GM23338 (cell line): Measurements from ENCODE around the gene MRPL34. TPM values are rescaled to one million over a fixed set of nuclear protein-coding genes. Genes with fewer than 3 reads are reported as not detected.

Source experiments
- ATAC-seq: fragments of 200-7000 bp; cut with Tn5 transposase; 3 replicates; pipeline ENCODE4 v1.9.1; 2020
- DNase-seq: peaks from one replicate; pipeline ENCODE4 v3.0.0-alpha.2; 2015; ENCODE audit warnings: low spot score
- H2AFZ ChIP-seq: fragments of 200-600 bp; sonication (generic); 2 replicates; pipeline ENCODE4 v1.8.0; 2016; ENCODE audit warnings: antibody characterized with exemption, mild to moderate bottlenecking, moderate library complexity
- H3F3A ChIP-seq: fragments of 200-600 bp; sonication (generic); replicated peaks from 2 replicates; pipeline ENCODE4 v1.8.0; 2017; ENCODE audit warnings: antibody characterized with exemption, mixed run types, low read depth
- H3K27ac ChIP-seq: fragments of 200-600 bp; sonication (generic); 2 replicates; pipeline ENCODE4 v1.6.1; 2016; ENCODE audit warnings: low read depth
- H3K27me3 ChIP-seq: fragments of 200-600 bp; sonication (generic); 2 replicates; pipeline ENCODE4 v1.8.0; 2016; ENCODE audit warnings: mild to moderate bottlenecking, mixed run types, moderate library complexity; ENCODE audit not compliant: insufficient read depth
- H3K36me3 ChIP-seq: fragments of 200-600 bp; sonication (generic); 2 replicates; pipeline ENCODE4 v1.8.0; 2016; ENCODE audit warnings: mild to moderate bottlenecking; ENCODE audit not compliant: insufficient read depth
- H3K4me1 ChIP-seq: fragments of 200-600 bp; sonication (generic); 2 replicates; pipeline ENCODE4 v1.8.0; 2016; ENCODE audit warnings: mild to moderate bottlenecking, moderate library complexity; ENCODE audit not compliant: insufficient read depth
- H3K4me2 ChIP-seq: fragments of 200-600 bp; sonication (generic); 2 replicates; pipeline ENCODE4 v1.7.1; 2017; ENCODE audit warnings: mixed run types
- H3K4me3 ChIP-seq: fragments of 200-600 bp; sonication (generic); 2 replicates; pipeline ENCODE4 v1.6.1; 2016; ENCODE audit warnings: mixed run types
- H3K79me2 ChIP-seq: fragments of 200-600 bp; sonication (generic); replicated peaks from 2 replicates; pipeline ENCODE4 v1.8.0; 2017; ENCODE audit warnings: mild to moderate bottlenecking; ENCODE audit not compliant: insufficient read depth
- H3K9me2 ChIP-seq: fragments of 200-600 bp; sonication (generic); 2 replicates; pipeline ENCODE4 v1.8.0; 2017; ENCODE audit not compliant: insufficient read depth
- H4K20me1 ChIP-seq: fragments of 200-600 bp; sonication (generic); replicated peaks from 2 replicates; pipeline ENCODE4 v1.8.0; 2017; ENCODE audit warnings: mild to moderate bottlenecking; ENCODE audit not compliant: insufficient read depth
- H3K27ac Mint-ChIP-seq: 2 replicates; pipeline ENCODE4 v1.8.0; 2020; ENCODE audit warnings: inconsistent platforms, mild to moderate bottlenecking, moderate library complexity, mixed read lengths
- H3K27me3 Mint-ChIP-seq: 3 replicates; pipeline ENCODE4 v1.8.0; 2022; ENCODE audit warnings: low read depth, mild to moderate bottlenecking, moderate library complexity, mixed read lengths, inconsistent platforms; ENCODE audit not compliant: insufficient read depth, poor library complexity
- H3K36me3 Mint-ChIP-seq: 3 replicates; pipeline ENCODE4 v1.8.0; 2021; ENCODE audit warnings: low read depth, mild to moderate bottlenecking, inconsistent platforms, moderate library complexity, mixed read lengths
- H3K4me1 Mint-ChIP-seq: 3 replicates; pipeline ENCODE4 v1.8.0; 2020; ENCODE audit warnings: mild to moderate bottlenecking, inconsistent platforms, mixed read lengths
- H3K4me3 Mint-ChIP-seq: 3 replicates; pipeline ENCODE4 v1.8.0; 2021; ENCODE audit warnings: moderate library complexity, mild to moderate bottlenecking, inconsistent platforms, mixed read lengths
- H3K9me3 Mint-ChIP-seq: 3 replicates; pipeline ENCODE4 v1.8.0; 2020; ENCODE audit warnings: moderate library complexity, mild to moderate bottlenecking, inconsistent platforms, mixed read lengths
- CREB1 ChIP-seq: fragments of 250-450 bp; sonication (Bioruptor Pico); IDR thresholded peaks from 2 replicates; pipeline ENCODE4 v1.5.0; 2020; ENCODE audit warnings: low read depth, mild to moderate bottlenecking, moderate library complexity
- CTCF ChIP-seq, 2 experiments: fragments of 200-600 bp in 1 of 2; sonication (generic) in 1 of 2; conservative IDR thresholded peaks; 2 replicates each; pipeline versions ENCODE4 v1.5.1 to v1.6.1; 2016 to 2017; ENCODE audit warnings: antibody characterized with exemption in 2 of 2, low read depth in 2 of 2, mild to moderate bottlenecking in 2 of 2, moderate library complexity in 1 of 2
- ETS1 ChIP-seq: IDR thresholded peaks from 2 replicates; pipeline ENCODE4 v1.6.1; 2016; ENCODE audit warnings: antibody characterized with exemption
- EZH2 ChIP-seq: fragments of 200-600 bp; sonication (generic); IDR thresholded peaks from one replicate; pipeline ENCODE4 v1.8.0; 2017; ENCODE audit warnings: antibody characterized with exemption, mild to moderate bottlenecking, low read depth; ENCODE audit not compliant: unreplicated experiment
- EZH2phosphoT487 ChIP-seq: fragments of 200-600 bp; sonication (generic); IDR thresholded peaks from one replicate; pipeline ENCODE4 v1.8.1; 2018; ENCODE audit warnings: antibody characterized with exemption; ENCODE audit not compliant: unreplicated experiment
- JUNB ChIP-seq: IDR thresholded peaks from one replicate; pipeline ENCODE4 v1.6.1; 2016; ENCODE audit warnings: antibody characterized with exemption; ENCODE audit not compliant: unreplicated experiment
- NANOG ChIP-seq: IDR thresholded peaks from 2 replicates; pipeline ENCODE4 v1.6.1; 2016; ENCODE audit warnings: antibody characterized with exemption, borderline replicate concordance
- POLR2AphosphoS5 ChIP-seq: IDR thresholded peaks from 2 replicates; pipeline ENCODE4 v1.6.1; 2016; ENCODE audit warnings: antibody characterized with exemption, low read depth
- STAT1 ChIP-seq: IDR thresholded peaks from one replicate; pipeline ENCODE4 v1.6.1; 2016; ENCODE audit warnings: antibody characterized with exemption; ENCODE audit not compliant: unreplicated experiment
- ZNF114 ChIP-seq: fragments of 250-450 bp; sonication (Bioruptor Pico); IDR thresholded peaks from 2 replicates; pipeline ENCODE4 v1.5.0; 2020; ENCODE audit warnings: mild to moderate bottlenecking, moderate library complexity
- ZNF331 ChIP-seq: fragments of 250-450 bp; sonication (Bioruptor Pico); IDR thresholded peaks from 2 replicates; pipeline ENCODE4 v1.5.0; 2020; ENCODE audit warnings: low read depth, mild to moderate bottlenecking, moderate library complexity
- ZNF462 ChIP-seq: fragments of 250-450 bp; sonication (Bioruptor Pico); IDR thresholded peaks from 2 replicates; pipeline ENCODE4 v1.5.0; 2020; ENCODE audit warnings: mild to moderate bottlenecking, moderate library complexity
- polyA plus RNA-seq: library from polyadenylated mRNA; unstranded; fragments of >200 nt; fragmentation: Nextera tagmentation; extraction: Ambion mirVana; gene quantifications from 2 replicates; pipeline ENCODE4 v1.2.1, GENCODE V29; 2016
- total RNA-seq: library from RNA; depleted of rRNA; stranded (reverse); fragments of >200 nt; shearing (Covaris generic); gene quantifications from 2 replicates; pipeline ENCODE4 v1.2.3, GENCODE V29; 2014
- TF ChIP-seq, protein P1 (sequence below): IDR thresholded peaks from one replicate; pipeline ENCODE4 v1.6.1; 2018; ENCODE audit warnings: antibody characterized with exemption; ENCODE audit not compliant: unreplicated experiment

MRPL34 gene
- total and polyA plus RNA-seq, 2 experiments from 2014 or later: 59.9 to 266 TPM

DNA sequence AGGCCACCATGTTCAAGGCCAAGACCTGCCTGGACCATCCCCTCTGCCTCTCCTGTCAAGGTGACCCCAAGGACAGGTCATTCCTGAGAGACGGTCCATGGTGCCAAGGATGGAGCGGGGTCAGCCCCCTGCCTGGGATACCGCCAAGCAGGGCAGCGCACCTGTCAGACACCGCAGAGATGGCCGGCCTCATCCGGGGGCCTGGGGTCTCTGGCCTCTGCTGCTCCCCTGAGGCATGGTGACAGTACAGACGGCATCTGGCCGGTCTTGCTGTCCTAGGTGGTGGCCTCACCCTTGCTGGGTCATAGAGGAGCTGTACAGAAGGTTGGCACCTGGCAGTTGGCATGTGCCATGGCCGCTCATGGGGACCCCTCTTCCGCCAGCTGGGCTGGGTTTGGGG, 14.8 kb downstream of the MRPL34 start:
- no peak for ATAC-seq
- DNase-seq: no peak
- H3K9me2 ChIP-seq: no peaks in the 10 kb centered on the region

More for the DNA sequence above, 14.8 kb downstream of the MRPL34 start:
- Histone ChIP-seq H3K4me3 (no peak overlapping the region), H2AFZ (no peak overlapping the region), H3K4me1 (peaks cover 9% of the 10 kb centered on the region; the same call in 1 of the 2 replicates), H4K20me1 (no peaks in the 10 kb centered on the region; the same call in 1 of the 2 replicates), H3K79me2 (no peaks in the 10 kb centered on the region), H3K4me2 (no peak overlapping the region), H3K36me3 (peaks cover 9% of the 10 kb centered on the region; the same call in 1 of the 2 replicates), H3K27ac (no peak overlapping the region), H3F3A (peaks cover 7% of the 10 kb centered on the region; the same call in 1 of the 2 replicates), H3K27me3 (no peaks in the 10 kb centered on the region)
- Mint-ChIP-seq H3K27me3 (peaks cover 20% of the 10 kb centered on the region), H3K27ac (no peak overlapping the region), H3K4me1 (peaks cover 11% of the 10 kb centered on the region; the same call in 2 of the 3 replicates), H3K9me3 (no peaks in the 10 kb centered on the region; the same call in 2 of the 3 replicates), H3K36me3 (peaks cover 45% of the 10 kb centered on the region), H3K4me3 (no peak overlapping the region)
- no peak for TF ChIP-seq ZNF462 (CRISPR knock-in tag)
- TF ChIP-seq, protein P1, sequence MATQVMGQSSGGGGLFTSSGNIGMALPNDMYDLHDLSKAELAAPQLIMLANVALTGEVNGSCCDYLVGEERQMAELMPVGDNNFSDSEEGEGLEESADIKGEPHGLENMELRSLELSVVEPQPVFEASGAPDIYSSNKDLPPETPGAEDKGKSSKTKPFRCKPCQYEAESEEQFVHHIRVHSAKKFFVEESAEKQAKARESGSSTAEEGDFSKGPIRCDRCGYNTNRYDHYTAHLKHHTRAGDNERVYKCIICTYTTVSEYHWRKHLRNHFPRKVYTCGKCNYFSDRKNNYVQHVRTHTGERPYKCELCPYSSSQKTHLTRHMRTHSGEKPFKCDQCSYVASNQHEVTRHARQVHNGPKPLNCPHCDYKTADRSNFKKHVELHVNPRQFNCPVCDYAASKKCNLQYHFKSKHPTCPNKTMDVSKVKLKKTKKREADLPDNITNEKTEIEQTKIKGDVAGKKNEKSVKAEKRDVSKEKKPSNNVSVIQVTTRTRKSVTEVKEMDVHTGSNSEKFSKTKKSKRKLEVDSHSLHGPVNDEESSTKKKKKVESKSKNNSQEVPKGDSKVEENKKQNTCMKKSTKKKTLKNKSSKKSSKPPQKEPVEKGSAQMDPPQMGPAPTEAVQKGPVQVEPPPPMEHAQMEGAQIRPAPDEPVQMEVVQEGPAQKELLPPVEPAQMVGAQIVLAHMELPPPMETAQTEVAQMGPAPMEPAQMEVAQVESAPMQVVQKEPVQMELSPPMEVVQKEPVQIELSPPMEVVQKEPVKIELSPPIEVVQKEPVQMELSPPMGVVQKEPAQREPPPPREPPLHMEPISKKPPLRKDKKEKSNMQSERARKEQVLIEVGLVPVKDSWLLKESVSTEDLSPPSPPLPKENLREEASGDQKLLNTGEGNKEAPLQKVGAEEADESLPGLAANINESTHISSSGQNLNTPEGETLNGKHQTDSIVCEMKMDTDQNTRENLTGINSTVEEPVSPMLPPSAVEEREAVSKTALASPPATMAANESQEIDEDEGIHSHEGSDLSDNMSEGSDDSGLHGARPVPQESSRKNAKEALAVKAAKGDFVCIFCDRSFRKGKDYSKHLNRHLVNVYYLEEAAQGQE: no peak
- no peak for TF ChIP-seq CTCF (conservative IDR thresholded peaks at IDR 0.05; ENCODE audit: low read depth in 2 of 2)
- TF ChIP-seq POLR2AphosphoS5: no peak
- no peak for TF ChIP-seq ETS1
- TF ChIP-seq ZNF331: no peak
- TF ChIP-seq ZNF114 (CRISPR knock-in tag): no peak
- no peak for TF ChIP-seq NANOG
- no peak for TF ChIP-seq CREB1 (CRISPR knock-in tag)
- no peak for TF ChIP-seq EZH2
- no peak for TF ChIP-seq EZH2phosphoT487
- TF ChIP-seq STAT1: no peak
- TF ChIP-seq JUNB: no peak
